DND-41 (cell line): Measurements from ENCODE around the gene KIF1A.
"Not testable (repeated sequence)": the region's sequence is repeated elsewhere in the genome, so short reads cannot be mapped to it uniquely, and the experiment has no call there.

ENCODE experiments used
- ATAC-seq: fragments of 200-7000 bp; cut with Tn5 transposase; 3 replicates; pipeline ENCODE4 v1.9.1; 2021; ENCODE audit warnings: low read depth; ENCODE audit not compliant: insufficient read depth
- DNase-seq: peaks from one replicate; pipeline ENCODE4 v3.0.0-alpha.2; 2020
- H2AFZ ChIP-seq: 2 replicates; pipeline ENCODE4 v1.6.0; 2012; ENCODE audit warnings: low read depth, low read length
- H3K27ac ChIP-seq: 2 replicates; pipeline ENCODE4 v1.5.1; 2012; ENCODE audit warnings: low read length, inconsistent platforms
- H3K27me3 ChIP-seq: fragments of 200-600 bp; sonication (generic); 2 replicates; pipeline ENCODE4 v1.6.0; 2012; ENCODE audit warnings: low read length, mild to moderate bottlenecking, inconsistent platforms; ENCODE audit not compliant: insufficient read depth, poor library complexity
- H3K36me3 ChIP-seq: 2 replicates; pipeline ENCODE4 v1.5.1; 2012; ENCODE audit warnings: low read length, inconsistent platforms; ENCODE audit not compliant: insufficient read depth
- H3K4me1 ChIP-seq: 2 replicates; pipeline ENCODE4 v1.5.1; 2012; ENCODE audit warnings: mild to moderate bottlenecking, low read length; ENCODE audit not compliant: insufficient read depth
- H3K4me2 ChIP-seq: 2 replicates; pipeline ENCODE4 v1.6.0; 2012; ENCODE audit warnings: mild to moderate bottlenecking, moderate library complexity, low read length, inconsistent platforms; ENCODE audit not compliant: insufficient read depth
- H3K4me3 ChIP-seq, 2 experiments: fragments of 200-600 bp in 1 of 2; shearing (Covaris generic) in 1 of 2; 2 replicates each; pipeline ENCODE4 v1.5.1; 2012 to 2016; ENCODE audit warnings: inconsistent platforms in 2 of 2, low read length in 2 of 2, mild to moderate bottlenecking in 2 of 2, low read depth in 1 of 2, moderate library complexity in 1 of 2
- H3K79me2 ChIP-seq: 2 replicates; pipeline ENCODE4 v1.6.0; 2012; ENCODE audit warnings: low read length, inconsistent platforms; ENCODE audit not compliant: insufficient read depth
- H3K9ac ChIP-seq: 2 replicates; pipeline ENCODE4 v1.6.0; 2012; ENCODE audit warnings: low read depth, mild to moderate bottlenecking, inconsistent platforms, low read length, moderate library complexity
- H3K9me3 ChIP-seq: 2 replicates; pipeline ENCODE4 v1.5.1; 2012; ENCODE audit warnings: low read length, moderate library complexity, mild to moderate bottlenecking, inconsistent platforms; ENCODE audit not compliant: insufficient read depth, severe bottlenecking
- H4K20me1 ChIP-seq: 2 replicates; pipeline ENCODE4 v1.6.0; 2012; ENCODE audit warnings: low read length; ENCODE audit not compliant: insufficient read depth
- CTCF ChIP-seq: IDR thresholded peaks from 2 replicates; pipeline ENCODE4 v1.5.1; 2012; ENCODE audit warnings: borderline replicate concordance, low read length, moderate library complexity, mild to moderate bottlenecking; ENCODE audit not compliant: poor library complexity, severe bottlenecking; ENCODE audit errors: extremely low read depth
- EZH2 ChIP-seq: IDR thresholded peaks from 3 replicates; pipeline ENCODE4 v1.6.1; 2012; ENCODE audit warnings: borderline replicate concordance, low read depth, mild to moderate bottlenecking, moderate library complexity, low read length, inconsistent platforms; ENCODE audit not compliant: severe bottlenecking

The KIF1A gene

GRCh38 chr2:240692583-240693561 is 127.1 kb downstream of the KIF1A start:
- H3K4me3 ChIP-seq, H4K20me1 ChIP-seq, H3K9ac ChIP-seq, H3K36me3 ChIP-seq, H3K4me2 ChIP-seq, ATAC-seq, DNase-seq, H3K9me3 ChIP-seq, H3K27me3 ChIP-seq, H3K79me2 ChIP-seq, H3K27ac ChIP-seq, H3K4me1 ChIP-seq, H2AFZ ChIP-seq: not testable (repeated sequence)

- H3K4me2 ChIP-seq, H2AFZ ChIP-seq, H3K4me1 ChIP-seq, H3K4me3 ChIP-seq, H3K9ac ChIP-seq, H3K36me3 ChIP-seq, H3K9me3 ChIP-seq, H3K27me3 ChIP-seq, H4K20me1 ChIP-seq, ATAC-seq, H3K27ac ChIP-seq, H3K79me2 ChIP-seq, DNase-seq: not testable (repeated sequence)
Measured at GRCh38 chr2:240691631-240692420, 128.2 kb downstream of the KIF1A start, which contains the start of gene AQP12A. AQP12A (plus strand) TSS chr2:240691866; CDS start chr2:240691914, 48 bp downstream.

- H3K27me3 ChIP-seq, H2AFZ ChIP-seq, H3K79me2 ChIP-seq, H3K9ac ChIP-seq, H4K20me1 ChIP-seq, H3K27ac ChIP-seq, ATAC-seq, H3K4me1 ChIP-seq, H3K4me3 ChIP-seq, H3K9me3 ChIP-seq, H3K4me2 ChIP-seq, H3K36me3 ChIP-seq, DNase-seq: not testable (repeated sequence)
Measured at GRCh38 chr2:240691075-240691427, 129.0 kb downstream of the KIF1A start.

GRCh38 chr2:240690421-240691074 is 129.5 kb downstream of the KIF1A start:
- not testable (repeated sequence) for H2AFZ ChIP-seq

GRCh38 chr2:240689975-240690374 is 130.0 kb downstream of the KIF1A start:
- H3K4me3 ChIP-seq, result no peak overlapping the region

More at GRCh38 chr2:240690421-240691074, 129.5 kb downstream of the KIF1A start:
- not testable (repeated sequence) for H3K9me3 ChIP-seq, H3K36me3 ChIP-seq, ATAC-seq, H3K4me2 ChIP-seq, H3K27ac ChIP-seq, H3K9ac ChIP-seq, H3K4me3 ChIP-seq, H4K20me1 ChIP-seq, DNase-seq, H3K4me1 ChIP-seq, H3K79me2 ChIP-seq
- peaks cover 10% of the 10 kb centered on the region for H3K27me3 ChIP-seq

More at GRCh38 chr2:240689975-240690374, 130.0 kb downstream of the KIF1A start:
- DNase-seq (no peak), ATAC-seq (no peak)
- peaks cover 10% of the 10 kb centered on the region for H3K27me3 ChIP-seq
- H3K4me2 ChIP-seq, result no peak overlapping the region
- no peak overlapping the region for H3K9ac ChIP-seq
- H3K9me3 ChIP-seq, result no peaks in the 10 kb centered on the region
- H3K4me1 ChIP-seq, result no peaks in the 10 kb centered on the region
- no peaks in the 10 kb centered on the region for H3K36me3 ChIP-seq
- H3K27ac ChIP-seq, result no peak overlapping the region
- H2AFZ ChIP-seq, result no peak overlapping the region
- H3K79me2 ChIP-seq, result no peaks in the 10 kb centered on the region
- no peak for TF ChIP-seq EZH2
- TF ChIP-seq CTCF, result no peak
- H4K20me1 ChIP-seq, result no peaks in the 10 kb centered on the region
